Posterior cingulate gyrus (tissue), 11 donors: ENCODE data around the gene OR8H2.
A peak's percentile ranks its signal among the peaks of the same experiment; 100 is the strongest.
"Not testable (repeated sequence)": the region's sequence is repeated elsewhere in the genome, so short reads cannot be mapped to it uniquely, and the experiment has no call there.

Source experiments
- DNase-seq, 10 donors: peaks; one replicate each; pipeline versions ENCODE4 v3.0.0 to v3.0.0-alpha.2; 2020 to 2021; ENCODE audit warnings: mixed read lengths in 3 of 10
- intact Hi-C: fragments of 100-400 bp; cut with DNase I; formaldehyde crosslinking; loops from one replicate; pipeline ENCODE4 v1.15.1; 2023

OR8H2 gene, protein sequence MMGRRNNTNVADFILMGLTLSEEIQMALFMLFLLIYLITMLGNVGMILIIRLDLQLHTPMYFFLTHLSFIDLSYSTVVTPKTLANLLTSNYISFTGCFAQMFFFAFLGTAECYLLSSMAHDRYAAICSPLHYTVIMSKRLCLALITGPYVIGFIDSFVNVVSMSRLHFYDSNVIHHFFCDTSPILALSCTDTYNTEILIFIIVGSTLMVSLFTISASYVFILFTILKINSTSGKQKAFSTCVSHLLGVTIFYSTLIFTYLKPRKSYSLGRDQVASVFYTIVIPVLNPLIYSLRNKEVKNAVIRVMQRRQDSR

GRCh38 chr11:56103210-56103737 is at the start of gene OR8H2:
Gene OR8H2, plus strand, starts transcription at chr11:56103687. Its CDS starts 1,356 bp downstream, at chr11:56105043.
- intact Hi-C loops = no loop called here

DNA sequence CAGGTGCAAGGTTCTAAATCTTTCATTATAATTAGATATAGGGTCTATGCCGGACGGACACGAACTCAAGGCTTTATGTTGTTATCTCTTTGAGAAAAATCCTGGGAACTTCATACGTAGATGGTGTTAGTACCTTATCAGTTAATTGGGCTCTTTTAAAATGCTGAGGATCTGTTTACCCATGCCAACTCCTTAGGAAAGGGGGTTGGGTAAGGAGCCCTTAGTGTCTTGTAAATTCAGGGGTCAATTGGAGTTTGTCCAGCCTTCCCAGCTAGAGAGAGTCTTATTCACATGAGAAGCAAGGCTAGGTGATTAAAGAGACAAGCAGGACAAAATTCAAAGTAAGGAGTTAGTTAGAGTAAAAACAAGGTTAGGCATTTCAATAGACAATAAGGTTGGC is 47.1 kb upstream of the OR8H2 start:
- intact Hi-C loops, DNase-seq: not testable (repeated sequence)

More at GRCh38 chr11:56103210-56103737, at the start of gene OR8H2:
- no peak for DNase-seq

GRCh38 chr11:56057661-56058237 is 45.7 kb upstream of the OR8H2 start:
- DNase-seq, intact Hi-C loops: not testable (repeated sequence)

DNA sequence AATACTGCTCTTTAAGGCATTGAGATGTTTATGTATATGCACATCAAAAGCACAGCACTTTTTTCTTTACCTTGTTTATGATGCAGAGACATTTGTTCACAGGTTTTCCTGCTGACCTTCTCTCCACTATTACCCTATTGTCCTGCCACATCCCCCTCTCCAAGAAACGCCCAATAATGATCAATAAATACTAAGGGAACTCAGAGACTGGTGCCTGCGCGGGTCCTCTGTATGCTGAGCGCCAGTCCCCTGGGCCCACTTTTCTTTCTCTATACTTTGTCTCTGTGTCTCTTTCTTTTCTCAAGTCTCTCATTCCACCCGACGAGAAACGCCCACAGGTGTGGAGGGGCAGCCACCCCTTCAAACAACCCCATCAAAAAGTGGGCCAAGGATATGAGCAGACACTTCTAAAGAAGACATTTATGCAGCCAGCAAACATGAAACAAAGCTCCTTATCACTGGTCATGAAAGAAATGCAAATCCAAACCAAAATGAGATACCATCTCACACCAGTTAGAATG is 45.2 kb upstream of the OR8H2 start:
- intact Hi-C loops, DNase-seq: not testable (repeated sequence)

- no peak for DNase-seq
- intact Hi-C loops = no loop called here
Observed at GRCh38 chr11:56066980-56067379, 36.5 kb upstream of the OR8H2 start.

- no peak for DNase-seq
- intact Hi-C loops = no loop called here
Observed at GRCh38 chr11:56089697-56090096, 13.8 kb upstream of the OR8H2 start.

DNA sequence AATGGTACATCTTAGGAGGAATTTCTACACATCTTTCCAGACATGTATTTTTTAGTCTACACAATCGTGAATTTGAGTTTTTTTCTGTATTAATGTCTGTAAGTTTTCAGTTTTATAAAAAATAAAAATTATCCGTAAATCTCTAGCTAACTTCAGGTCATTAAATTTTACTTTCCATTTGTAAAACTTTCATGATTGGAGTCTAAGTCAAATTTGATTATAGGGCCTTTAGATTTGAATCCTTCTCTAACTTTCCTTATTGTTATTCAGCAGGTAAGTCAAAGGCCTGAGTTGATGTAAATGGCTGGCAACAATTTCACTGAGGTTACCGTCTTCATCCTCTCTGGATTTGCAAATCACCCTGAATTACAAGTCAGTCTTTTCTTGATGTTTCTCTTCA is 10.5 kb upstream of the OR8H2 start, which contains the start of gene OR8I2:
Gene OR8I2 (plus strand): TSS at position 301 of the 400 bp plus-strand sequence. CDS start 0 bp downstream, at position 301.
- intact Hi-C loops = no loop called here
- DNase-seq = no peak

DNA sequence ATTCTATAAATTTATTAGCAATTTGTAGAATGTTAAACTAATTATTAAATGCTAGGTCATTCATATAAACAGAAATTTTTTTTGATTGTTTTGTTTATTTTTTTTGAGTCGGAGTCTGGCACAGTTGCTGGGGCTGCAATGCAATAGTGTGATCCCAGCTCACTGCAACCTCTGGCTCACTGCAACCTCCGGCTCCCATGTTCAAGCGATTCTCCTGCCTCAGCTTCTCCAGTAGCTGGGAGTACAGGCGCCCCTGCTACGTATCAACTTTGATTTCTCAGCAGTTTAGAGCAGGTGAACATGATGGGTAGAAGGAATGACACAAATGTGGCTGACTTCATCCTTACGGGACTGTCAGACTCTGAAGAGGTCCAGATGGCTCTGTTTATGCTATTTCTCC is 18.6 kb downstream of the OR8H2 start, which contains the start of gene OR8H3:
Gene OR8H3 (plus strand): TSS at position 301 of the 400 bp plus-strand sequence. CDS start 0 bp downstream, at position 301.
- DNase-seq = peak in 1 of 10 donors; percentile 38
- intact Hi-C loops = no loop called here

GRCh38 chr11:56140151-56140661 is 36.7 kb downstream of the OR8H2 start, which contains the start of gene OR8J3:
Gene OR8J3, minus strand, starts transcription at chr11:56140201. Its CDS starts 2,483 bp downstream, at chr11:56137718.
- intact Hi-C loops = no loop called here
- DNase-seq = no peak

DNA sequence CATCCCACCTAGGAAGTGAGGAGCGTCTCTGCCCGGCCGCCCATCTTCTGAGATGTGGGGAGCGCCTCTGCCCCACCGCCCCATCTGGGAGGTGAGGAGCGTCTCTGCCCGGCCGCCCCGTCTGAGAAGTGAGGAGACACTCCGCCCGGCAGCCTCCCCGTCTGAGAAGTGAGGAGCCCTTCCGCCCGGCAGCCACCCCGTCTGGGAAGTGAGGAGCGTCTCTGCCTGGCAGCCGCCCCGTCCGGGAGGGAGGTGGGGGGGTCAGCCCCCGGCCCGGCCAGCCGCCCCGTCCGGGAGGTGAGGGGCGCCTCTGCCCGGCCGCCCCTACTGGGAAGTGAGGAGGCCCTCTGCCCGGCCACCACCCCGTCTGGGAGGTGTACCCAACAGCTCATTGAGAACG is 40.2 kb downstream of the OR8H2 start:
- DNase-seq = peak in 1 of 10 donors; percentile 65
- intact Hi-C loops = not testable (repeated sequence)

GRCh38 chr11:56151376-56151775 is 47.9 kb downstream of the OR8H2 start:
- no peak for DNase-seq
- intact Hi-C loops = no loop called here

DNA sequence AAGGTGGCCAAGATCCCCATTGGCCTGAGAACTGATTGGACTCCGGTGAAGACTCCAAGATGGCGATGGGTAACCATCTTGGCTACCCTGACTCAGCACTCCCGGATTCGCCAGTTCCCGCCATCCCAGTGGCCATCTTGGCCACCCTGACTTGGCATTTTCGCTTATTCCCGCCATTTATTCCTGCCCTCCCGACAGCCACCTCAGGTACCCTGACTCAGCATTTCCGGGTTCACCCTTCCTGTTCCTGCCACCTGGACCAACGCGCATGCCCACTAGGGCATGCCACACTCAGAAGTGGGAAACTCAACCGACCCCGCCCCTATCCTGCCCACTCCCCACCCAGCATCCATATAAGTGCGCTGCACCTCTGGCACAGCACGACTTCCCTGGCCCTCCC is 48.8 kb downstream of the OR8H2 start:
- DNase-seq = peak in 1 of 10 donors; percentile 67
- intact Hi-C loops = no loop called here
